NB4 (cell line): Measurements from ENCODE around the gene CDKAL1.

ENCODE experiments used
- DNase-seq: peaks from one replicate; pipeline ENCODE4 v3.0.0; 2010; ENCODE audit warnings: low read depth
- H3K4me3 ChIP-seq: one replicate; pipeline ENCODE4 v1.5.1; 2011; ENCODE audit warnings: mild to moderate bottlenecking, low read depth, low read length, moderate library complexity
- CTCF ChIP-seq: IDR thresholded peaks from one replicate; pipeline ENCODE4 v1.5.1; 2012; ENCODE audit warnings: low read depth, low read length
- MYC ChIP-seq: IDR thresholded peaks from 2 replicates; pipeline ENCODE4 v1.6.1; 2011; ENCODE audit warnings: low read depth, low read length
- POLR2A ChIP-seq: IDR thresholded peaks from 2 replicates; pipeline ENCODE4 v1.6.1; 2011; ENCODE audit warnings: mild to moderate bottlenecking; ENCODE audit not compliant: insufficient read length; ENCODE audit errors: extremely low read depth
- TF ChIP-seq, protein P1 (sequence below): IDR thresholded peaks from 2 replicates; pipeline ENCODE4 v1.6.1; 2011; ENCODE audit warnings: low read depth, low read length

CDKAL1 gene

DNA sequence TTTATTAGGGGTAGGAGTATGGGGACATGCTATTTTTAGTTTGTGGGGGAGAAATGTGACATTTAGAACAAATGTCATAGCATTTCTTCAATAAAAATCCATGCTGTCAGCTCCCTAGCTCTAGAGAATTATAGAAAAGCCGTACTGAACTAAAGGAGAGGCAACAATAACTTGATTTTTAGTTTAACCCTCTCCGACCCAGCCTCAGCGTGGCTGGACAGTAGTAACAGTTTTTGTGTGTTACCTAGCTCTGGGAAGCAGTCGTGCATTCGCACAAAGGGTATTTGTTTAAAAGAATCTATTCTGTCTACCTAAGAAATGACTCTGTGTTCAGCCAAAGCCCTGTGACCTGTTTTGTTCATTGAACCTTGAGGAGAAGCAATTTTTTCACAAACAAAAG lies 616.9 kb downstream of the CDKAL1 start:
- no peak for TF ChIP-seq POLR2A
- TF ChIP-seq, protein P1, sequence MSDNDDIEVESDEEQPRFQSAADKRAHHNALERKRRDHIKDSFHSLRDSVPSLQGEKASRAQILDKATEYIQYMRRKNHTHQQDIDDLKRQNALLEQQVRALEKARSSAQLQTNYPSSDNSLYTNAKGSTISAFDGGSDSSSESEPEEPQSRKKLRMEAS = no peak
- TF ChIP-seq CTCF = no peak
- no peak for TF ChIP-seq MYC
- no peak for DNase-seq

DNA sequence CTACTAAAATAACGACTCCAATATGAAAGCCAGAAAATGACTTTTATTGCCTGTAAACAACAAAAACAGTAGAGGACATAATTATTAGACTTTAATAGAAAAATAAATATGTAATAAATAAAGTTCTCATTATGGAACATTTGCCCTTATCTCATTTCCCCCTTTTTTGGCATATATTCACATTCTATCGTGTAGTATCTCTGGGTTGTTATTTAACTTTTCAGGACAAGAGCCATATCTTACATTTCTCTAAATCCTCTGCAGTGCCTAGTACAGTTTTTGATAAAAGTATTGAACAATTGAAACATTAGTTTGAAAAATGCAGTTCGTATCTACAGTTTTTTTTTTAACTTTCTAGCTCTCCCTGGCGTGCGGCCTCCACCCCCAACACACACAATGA lies 617.3 kb downstream of the CDKAL1 start:
- TF ChIP-seq MYC = no peak
- TF ChIP-seq, protein P1 = no peak
- TF ChIP-seq POLR2A = no peak
- TF ChIP-seq CTCF = no peak
- H3K4me3 ChIP-seq = no peak overlapping the region
- DNase-seq = no peak

More for the DNA sequence above, 616.9 kb downstream of the CDKAL1 start:
- H3K4me3 ChIP-seq = no peak overlapping the region

- TF ChIP-seq CTCF = no peak
- TF ChIP-seq, protein P1 = no peak
- DNase-seq = no peak
- no peak overlapping the region for H3K4me3 ChIP-seq
Measured at GRCh38 chr6:21157186-21157929, 623.1 kb downstream of the CDKAL1 start.

- no peak overlapping the region for H3K4me3 ChIP-seq
- TF ChIP-seq POLR2A (no peak), CTCF (no peak), MYC (no peak)
- TF ChIP-seq, protein P1 = no peak
- no peak for DNase-seq
Measured at GRCh38 chr6:21158149-21158548, 623.9 kb downstream of the CDKAL1 start.

DNA sequence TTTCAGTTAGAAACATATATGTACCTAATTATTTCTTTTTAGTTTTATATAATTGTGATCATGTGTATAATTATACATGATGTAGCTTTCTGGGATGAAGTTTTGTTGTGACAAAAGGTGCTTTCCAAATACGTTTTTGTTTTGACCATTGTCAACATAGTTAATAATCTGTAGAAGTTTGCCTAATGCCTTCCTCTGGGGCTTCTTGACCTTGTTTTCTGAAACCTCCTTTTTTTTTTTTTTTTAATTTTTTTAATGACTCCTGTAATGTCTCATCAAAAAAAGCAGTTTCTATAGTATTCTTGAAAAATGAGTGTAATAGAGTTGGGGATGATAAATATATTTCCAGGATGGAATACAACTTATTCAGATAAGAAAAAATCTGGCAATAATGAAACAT lies 624.6 kb downstream of the CDKAL1 start:
- DNase-seq = no peak
- TF ChIP-seq MYC = no peak
- TF ChIP-seq CTCF = no peak
- TF ChIP-seq, protein P1 = no peak
- H3K4me3 ChIP-seq = no peak overlapping the region

DNA sequence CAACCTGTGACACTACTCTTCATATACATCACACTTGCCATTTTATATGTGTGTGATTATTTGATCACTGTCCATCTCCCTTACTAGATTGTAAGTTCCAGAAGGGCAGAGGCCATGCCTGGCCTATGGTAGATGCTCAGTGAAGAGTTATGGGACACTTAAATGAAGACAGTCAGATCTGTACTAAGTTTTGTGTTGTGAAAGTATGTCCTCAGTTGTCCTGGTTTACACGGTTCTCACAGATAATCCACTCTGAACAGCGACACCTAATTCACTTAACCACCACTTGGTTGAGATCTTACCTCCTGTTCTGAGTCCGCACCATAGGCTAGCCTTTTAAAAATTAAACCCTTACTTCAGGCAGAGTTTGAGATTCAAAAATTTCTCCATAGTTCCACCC lies 625.2 kb downstream of the CDKAL1 start:
- no peak overlapping the region for H3K4me3 ChIP-seq
- no peak for DNase-seq
- TF ChIP-seq MYC (no peak), POLR2A (no peak), CTCF (no peak)
- TF ChIP-seq, protein P1 = no peak
